Stimulated activated CD4-positive, alpha-beta T cell treated with anti-CD3 and anti-CD28 coated beads, Interleukin-15, amount 100 ng/mL, for 24 hours (primary cell): ENCODE data around the gene HES2.
"Not testable (repeated sequence)": the region's sequence is repeated elsewhere in the genome, so short reads cannot be mapped to it uniquely, and the experiment has no call there.

ENCODE experiments used
- DNase-seq: peaks from one replicate; pipeline ENCODE4 v3.0.0-alpha.2; 2020

HES2 gene

GRCh38 chr1:6453895-6454855 is 34.5 kb upstream of the HES2 start:
- not testable (repeated sequence) for DNase-seq

GRCh38 chr1:6450943-6451373 is 31.2 kb upstream of the HES2 start:
- DNase-seq, result no peak

GRCh38 chr1:6450486-6450885 is 30.8 kb upstream of the HES2 start:
- not testable (repeated sequence) for DNase-seq

GRCh38 chr1:6450005-6450450 is 30.3 kb upstream of the HES2 start:
- no peak for DNase-seq

- no peak for DNase-seq
These were observed 29.3 kb upstream of the HES2 start for GRCh38 chr1:6448749-6449631.

GRCh38 chr1:6447818-6448748 is 28.4 kb upstream of the HES2 start:
- DNase-seq, result no peak

- DNase-seq, result no peak
These were observed 27.5 kb upstream of the HES2 start for GRCh38 chr1:6447016-6447817.

GRCh38 chr1:6446665-6447015 is 26.9 kb upstream of the HES2 start:
- DNase-seq, result no peak

- DNase-seq, result not testable (repeated sequence)
These were observed 26.2 kb upstream of the HES2 start for GRCh38 chr1:6445929-6446328.

- DNase-seq, result peak; percentile 60
These were observed 25.5 kb upstream of the HES2 start for GRCh38 chr1:6445062-6445763.

GRCh38 chr1:6444377-6444776 is 24.7 kb upstream of the HES2 start:
- DNase-seq, result no peak

GRCh38 chr1:6443339-6444115 is 23.8 kb upstream of the HES2 start:
- DNase-seq, result no peak

- no peak for DNase-seq
These were observed 21.9 kb upstream of the HES2 start for GRCh38 chr1:6441586-6441985.

GRCh38 chr1:6440198-6441126 is 20.7 kb upstream of the HES2 start:
- DNase-seq, result peak; percentile 83

GRCh38 chr1:6438047-6438525 is 18.4 kb upstream of the HES2 start:
- peak; percentile 80 for DNase-seq

- not testable (repeated sequence) for DNase-seq
These were observed 17.4 kb upstream of the HES2 start for GRCh38 chr1:6437012-6437700.

GRCh38 chr1:6436277-6436676 is 16.6 kb upstream of the HES2 start:
- not testable (repeated sequence) for DNase-seq

GRCh38 chr1:6435547-6435946 is 15.8 kb upstream of the HES2 start:
- DNase-seq, result no peak
